Activated B cell treated with CpG ODN at 0.5 μM for 24 hours (primary cell): ENCODE data around the gene PCDH11Y. TPM values are rescaled to one million over a fixed set of nuclear protein-coding genes. Genes with fewer than 3 reads are reported as not detected.
"Not testable (repeated sequence)": the region's sequence is repeated elsewhere in the genome, so short reads cannot be mapped to it uniquely, and the experiment has no call there.

Experiments
- ATAC-seq: fragments of 200-7000 bp; cut with Tn5 transposase; one replicate; pipeline ENCODE4 v1.10.0; 2021; ENCODE audit warnings: low read depth, mild to moderate bottlenecking, moderate library complexity
- CTCF ChIA-PET: fragments of 350-600 bp; sonication (Branson Sonifier 250); formaldehyde crosslinking; loops from one replicate; lab custom pipeline; 2021; ENCODE audit warnings: antibody characterized with exemption; lab: Charles Lee
- POLR2A ChIA-PET: fragments of 350-600 bp; sonication (Branson Sonifier 250); formaldehyde crosslinking; loops from one replicate; lab custom pipeline; 2021; ENCODE audit warnings: antibody characterized with exemption; lab: Charles Lee
- DNase-seq: peaks from one replicate; pipeline ENCODE4 v3.0.0; 2022
- H3K27ac Mint-ChIP-seq: one replicate; pipeline ENCODE4 v1.8.0; 2020; ENCODE audit warnings: mixed read lengths
- H3K27me3 Mint-ChIP-seq: one replicate; pipeline ENCODE4 v1.8.0; 2021; ENCODE audit warnings: mixed read lengths
- H3K36me3 Mint-ChIP-seq: one replicate; pipeline ENCODE4 v1.8.0; 2021; ENCODE audit warnings: low read depth, mixed read lengths
- H3K4me1 Mint-ChIP-seq: one replicate; pipeline ENCODE4 v1.8.0; 2021; ENCODE audit warnings: mixed read lengths
- H3K4me3 Mint-ChIP-seq: one replicate; pipeline ENCODE4 v1.8.0; 2020; ENCODE audit warnings: mild to moderate bottlenecking, mixed read lengths
- H3K9me3 Mint-ChIP-seq: one replicate; pipeline ENCODE4 v1.8.0; 2020; ENCODE audit warnings: mixed read lengths
- intact Hi-C: fragments of 100-400 bp; cut with micrococcal nuclease; formaldehyde crosslinking; loops from one replicate; pipeline ENCODE4 v1.15.1; 2024
- total RNA-seq: library from RNA; stranded (reverse); gene quantifications from 2 replicates; pipeline ENCODE4 v1.2.3, GENCODE V29; 2022

PCDH11Y gene
- total RNA-seq, 1 donor from 2014 or later = not detected

GRCh38 chrY:5342220-5342619 lies 342.1 kb downstream of the PCDH11Y start:
- H3K36me3 Mint-ChIP-seq, POLR2A ChIA-PET, ATAC-seq, CTCF ChIA-PET, intact Hi-C loops, H3K9me3 Mint-ChIP-seq, H3K4me1 Mint-ChIP-seq, DNase-seq, H3K27ac Mint-ChIP-seq, H3K27me3 Mint-ChIP-seq, H3K4me3 Mint-ChIP-seq: not testable (repeated sequence)

GRCh38 chrY:5543705-5544104 lies 543.6 kb downstream of the PCDH11Y start:
- H3K27me3 Mint-ChIP-seq, H3K4me3 Mint-ChIP-seq, H3K9me3 Mint-ChIP-seq, CTCF ChIA-PET, H3K36me3 Mint-ChIP-seq, DNase-seq, ATAC-seq, H3K27ac Mint-ChIP-seq, H3K4me1 Mint-ChIP-seq, POLR2A ChIA-PET, intact Hi-C loops: not testable (repeated sequence)

GRCh38 chrY:5638589-5638988 lies 638.5 kb downstream of the PCDH11Y start:
- H3K9me3 Mint-ChIP-seq = not testable (repeated sequence)

GRCh38 chrY:5679265-5679664 lies 679.2 kb downstream of the PCDH11Y start:
- H3K27ac Mint-ChIP-seq, H3K27me3 Mint-ChIP-seq, H3K4me1 Mint-ChIP-seq, POLR2A ChIA-PET, H3K9me3 Mint-ChIP-seq, intact Hi-C loops, H3K4me3 Mint-ChIP-seq, DNase-seq, CTCF ChIA-PET, ATAC-seq, H3K36me3 Mint-ChIP-seq: not testable (repeated sequence)

More at GRCh38 chrY:5638589-5638988, 638.5 kb downstream of the PCDH11Y start:
- intact Hi-C loops, CTCF ChIA-PET, H3K4me1 Mint-ChIP-seq, ATAC-seq, H3K27ac Mint-ChIP-seq, POLR2A ChIA-PET, DNase-seq, H3K4me3 Mint-ChIP-seq, H3K27me3 Mint-ChIP-seq, H3K36me3 Mint-ChIP-seq: not testable (repeated sequence)

GRCh38 chrY:5708727-5709126 lies 708.6 kb downstream of the PCDH11Y start:
- intact Hi-C loops, H3K27me3 Mint-ChIP-seq, H3K36me3 Mint-ChIP-seq, H3K4me3 Mint-ChIP-seq, H3K9me3 Mint-ChIP-seq, CTCF ChIA-PET, H3K27ac Mint-ChIP-seq, H3K4me1 Mint-ChIP-seq, POLR2A ChIA-PET, DNase-seq, ATAC-seq: not testable (repeated sequence)

GRCh38 chrY:5709788-5710381 lies 709.8 kb downstream of the PCDH11Y start:
- H3K27me3 Mint-ChIP-seq, DNase-seq, H3K4me3 Mint-ChIP-seq, H3K27ac Mint-ChIP-seq, H3K9me3 Mint-ChIP-seq, POLR2A ChIA-PET, CTCF ChIA-PET, H3K4me1 Mint-ChIP-seq, intact Hi-C loops, H3K36me3 Mint-ChIP-seq, ATAC-seq: not testable (repeated sequence)

- DNase-seq, H3K4me1 Mint-ChIP-seq, H3K4me3 Mint-ChIP-seq, H3K9me3 Mint-ChIP-seq, ATAC-seq, POLR2A ChIA-PET, intact Hi-C loops, CTCF ChIA-PET, H3K36me3 Mint-ChIP-seq, H3K27me3 Mint-ChIP-seq, H3K27ac Mint-ChIP-seq: not testable (repeated sequence)
These were observed 761.3 kb downstream of the PCDH11Y start for GRCh38 chrY:5761403-5761802.

- H3K27ac Mint-ChIP-seq, intact Hi-C loops, H3K9me3 Mint-ChIP-seq, ATAC-seq, CTCF ChIA-PET, H3K36me3 Mint-ChIP-seq, H3K4me1 Mint-ChIP-seq, H3K27me3 Mint-ChIP-seq, H3K4me3 Mint-ChIP-seq, POLR2A ChIA-PET, DNase-seq: not testable (repeated sequence)
These were observed 776.4 kb downstream of the PCDH11Y start for GRCh38 chrY:5776485-5776884.
